Fibroblast of skin of left biceps (primary cell): ENCODE measurements around the gene SYNDIG1L.

Experiments
- DNase-seq, 2 experiments: peaks; one replicate each; pipeline ENCODE4 v3.0.0-alpha.2; 2013; ENCODE audit warnings: low read depth in 2 of 2

SYNDIG1L gene

GRCh38 chr14:74429991-74430390, 4.0 kb upstream of the SYNDIG1L start:
- DNase-seq: no peak

- no peak for DNase-seq
Observed at GRCh38 chr14:74429221-74429691, 3.2 kb upstream of the SYNDIG1L start.

DNA sequence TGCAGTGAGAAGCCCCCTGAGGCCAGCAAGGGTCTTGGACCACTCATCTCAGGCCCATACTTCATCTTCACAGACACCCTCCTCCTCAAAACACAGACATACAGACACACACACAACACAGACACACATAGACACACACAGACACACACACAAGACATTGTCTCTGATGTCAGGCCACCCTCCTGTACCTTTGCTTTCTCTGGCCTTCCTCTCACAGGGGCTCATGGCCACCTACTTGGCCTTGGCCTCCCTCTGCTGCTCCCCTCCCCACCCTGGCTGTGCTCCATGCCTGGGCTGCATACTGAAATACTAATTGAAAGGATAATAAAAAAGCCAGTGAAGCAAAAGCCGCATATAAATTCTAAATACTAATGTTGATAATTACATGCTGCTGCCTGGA, 1.6 kb upstream of the SYNDIG1L start:
- no peak for DNase-seq

GRCh38 chr14:74425525-74426201, 347 bp downstream of the SYNDIG1L start:
- DNase-seq: no peak

GRCh38 chr14:74424606-74425005, 1.4 kb downstream of the SYNDIG1L start:
- DNase-seq: no peak

GRCh38 chr14:74423246-74423645, 2.8 kb downstream of the SYNDIG1L start:
- DNase-seq: no peak

DNA sequence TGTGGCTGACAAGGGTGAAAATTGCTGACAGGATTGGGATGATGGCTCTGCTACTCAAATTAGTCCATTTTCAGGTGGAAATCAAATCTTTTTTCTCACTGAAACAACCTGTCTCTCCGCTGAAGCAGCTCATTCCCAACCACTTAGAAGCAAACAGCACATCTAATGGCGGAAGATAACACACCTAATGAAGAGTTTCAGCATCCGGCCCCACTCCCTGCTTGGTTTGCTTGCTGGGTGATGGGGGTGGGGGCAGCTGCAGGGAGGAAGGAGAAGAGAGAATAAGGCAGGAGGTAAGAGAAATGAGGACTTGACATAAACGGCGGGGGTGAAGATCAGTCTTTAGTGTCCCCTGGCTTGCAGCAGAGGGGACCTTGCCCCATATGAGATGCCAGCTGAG, 4.0 kb downstream of the SYNDIG1L start:
- DNase-seq: no peak

- no peak for DNase-seq
Observed at GRCh38 chr14:74419086-74419485, 6.9 kb downstream of the SYNDIG1L start.

DNA sequence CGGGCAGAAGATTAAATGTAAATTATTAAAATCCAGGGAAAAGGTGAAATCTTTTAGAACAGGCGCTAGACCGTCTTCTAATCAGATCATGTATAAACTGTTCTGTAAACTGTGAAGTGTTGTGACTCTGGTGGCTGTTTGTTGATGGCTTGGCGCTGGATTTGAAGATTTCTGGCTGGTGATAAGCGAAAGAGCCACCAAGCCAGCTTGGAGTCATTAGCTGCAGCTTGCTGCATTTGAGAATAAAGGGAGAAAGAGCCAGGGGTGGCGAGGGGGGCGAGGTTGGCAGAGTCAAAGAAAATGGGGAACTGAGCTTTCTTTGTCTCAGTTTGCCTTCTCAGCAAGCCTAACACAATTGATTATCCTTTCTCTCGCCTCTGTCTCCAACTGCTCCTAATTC, 8.0 kb downstream of the SYNDIG1L start:
- no peak for DNase-seq

DNA sequence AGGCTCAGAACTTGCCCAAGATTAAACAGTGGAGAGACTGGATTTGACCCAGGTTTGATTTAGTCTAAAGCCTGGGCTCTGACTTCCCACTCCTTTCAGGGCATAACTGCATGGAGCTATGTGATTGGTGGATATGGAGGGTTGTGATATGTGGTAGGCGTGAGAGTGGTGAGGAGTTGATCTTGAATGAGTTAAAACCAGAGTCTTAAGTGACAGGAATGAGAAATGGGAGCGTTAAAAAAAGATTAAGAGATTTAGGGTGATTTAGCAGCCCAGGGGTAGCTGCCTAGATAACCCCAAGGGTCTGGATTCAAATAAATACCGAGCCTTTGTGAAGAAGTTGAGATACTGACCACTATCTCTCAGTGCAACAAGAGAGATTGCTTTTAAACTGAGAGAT, 8.4 kb downstream of the SYNDIG1L start:
- DNase-seq: no peak

GRCh38 chr14:74417201-74417600, 8.8 kb downstream of the SYNDIG1L start:
- DNase-seq: no peak

DNA sequence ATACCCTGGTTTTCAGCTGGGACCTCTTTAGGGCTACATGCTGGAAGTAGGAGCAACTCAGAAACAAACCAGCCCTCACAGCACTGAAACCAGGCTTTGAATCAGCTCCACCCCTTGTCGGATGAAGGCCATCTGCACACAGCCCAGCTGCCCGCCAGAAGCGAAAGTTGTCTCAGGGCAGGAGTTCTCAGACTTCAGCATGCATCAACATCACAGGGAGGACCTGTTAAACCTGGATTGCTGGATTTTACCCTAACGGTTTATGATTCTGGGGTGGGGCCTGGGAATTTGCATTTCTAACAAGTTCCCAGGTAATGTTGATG, 10.9 kb downstream of the SYNDIG1L start:
- no peak for DNase-seq

GRCh38 chr14:74414403-74415114, 11.5 kb downstream of the SYNDIG1L start:
- no peak for DNase-seq

- DNase-seq: no peak
Observed at GRCh38 chr14:74413627-74414026, 12.4 kb downstream of the SYNDIG1L start.

GRCh38 chr14:74412753-74413152, 13.3 kb downstream of the SYNDIG1L start:
- no peak for DNase-seq

DNA sequence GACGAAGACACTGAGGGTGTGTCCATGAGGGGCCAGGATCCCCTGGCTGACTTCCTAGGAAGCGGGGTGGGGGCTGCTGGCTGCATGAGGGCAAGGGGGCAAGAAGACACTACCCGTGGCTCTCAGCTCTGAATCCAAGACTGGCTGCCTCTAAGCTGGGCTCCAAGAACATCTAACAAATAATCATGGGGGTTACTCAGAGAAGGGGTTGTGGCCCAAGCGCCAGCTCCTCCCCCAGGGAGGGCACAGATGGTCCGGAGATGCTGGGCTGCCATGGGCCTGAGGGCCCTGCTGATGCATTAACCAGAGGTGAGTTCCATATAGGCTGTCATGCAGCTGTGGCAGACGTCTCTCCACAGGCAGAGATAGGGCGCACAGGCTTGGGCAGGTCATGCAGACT, 14.3 kb downstream of the SYNDIG1L start:
- no peak for DNase-seq

DNA sequence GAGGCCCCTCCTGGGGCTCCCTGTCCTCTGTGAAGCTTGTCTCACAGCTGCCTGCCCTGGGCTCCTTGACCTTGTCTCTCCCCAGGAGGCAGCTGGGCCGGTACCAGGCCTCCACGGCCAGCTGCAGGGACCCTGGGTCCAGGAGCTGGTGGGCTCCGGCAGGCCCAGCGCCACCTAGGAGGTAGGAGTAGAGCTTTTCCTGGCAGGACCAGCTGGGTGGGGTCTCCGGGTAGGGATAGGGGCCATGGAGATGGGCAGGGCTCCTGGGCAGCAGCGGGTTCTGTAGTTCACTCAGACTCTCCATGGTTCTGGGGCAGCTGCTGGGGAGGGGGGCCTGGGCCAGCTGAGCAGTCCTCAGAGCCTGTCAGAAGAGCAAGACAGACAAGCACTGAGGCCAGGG, 16.6 kb downstream of the SYNDIG1L start:
- DNase-seq: no peak

- no peak for DNase-seq
Observed at GRCh38 chr14:74408870-74409269, 17.1 kb downstream of the SYNDIG1L start.

DNA sequence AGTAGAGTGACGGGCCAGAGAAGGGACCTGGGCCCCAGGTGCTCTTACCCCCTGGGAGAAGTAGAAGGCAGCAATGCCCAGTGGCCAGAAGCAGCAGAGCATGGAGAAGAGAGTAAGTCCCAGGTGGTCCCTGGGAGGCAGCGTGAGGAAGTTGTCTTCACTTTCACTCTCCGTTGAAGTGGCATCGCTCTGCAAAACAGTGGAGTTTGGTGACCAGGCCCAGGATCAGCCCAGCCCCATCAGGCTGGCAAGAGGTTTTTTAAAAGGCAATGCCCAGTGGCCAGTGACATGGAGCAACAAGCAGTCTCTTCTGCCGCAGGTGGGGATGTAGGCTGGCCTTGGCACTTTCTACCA, 18.2 kb downstream of the SYNDIG1L start:
- DNase-seq: no peak

- no peak for DNase-seq
Observed at GRCh38 chr14:74407021-74407800, 18.8 kb downstream of the SYNDIG1L start.

GRCh38 chr14:74405663-74406062, 20.3 kb downstream of the SYNDIG1L start:
- DNase-seq: no peak

GRCh38 chr14:74404435-74404834, 21.6 kb downstream of the SYNDIG1L start:
- DNase-seq: no peak
